Lower leg skin (tissue), 4 donors: ENCODE results near the gene CALD1. TPM values are rescaled to one million over a fixed set of nuclear protein-coding genes. Genes with fewer than 3 reads are reported as not detected.

Experiments
- DNase-seq, 2 donors: peaks; one replicate each; pipeline ENCODE4 v3.0.0-alpha.2; 2019; ENCODE audit warnings: low spot score in 2 of 2
- H3K4me3 ChIP-seq: fragments of 200-600 bp; sonication (generic); 2 replicates; pipeline ENCODE4 v1.5.1; 2017; ENCODE audit warnings: mild to moderate bottlenecking, low read depth; ENCODE audit not compliant: poor library complexity, severe bottlenecking
- POLR2A ChIP-seq, 2 donors: fragments of 450-650 bp; IDR thresholded peaks; one replicate each; pipeline ENCODE4 v1.6.1; 2016 to 2017; ENCODE audit warnings: antibody characterized with exemption in 2 of 2, mild to moderate bottlenecking in 1 of 2, moderate library complexity in 1 of 2
- WGBS, 2 donors: methylation state at CpG; one replicate each; pipeline ENCODE4 v1.1.5; 2018; 5-methylcytosine and 5-hydroxymethylcytosine counted together
- intact Hi-C: fragments of 100-400 bp; cut with DNase I; formaldehyde crosslinking; loops from one replicate; pipeline ENCODE4 v1.15.0; 2023; ENCODE audit warnings: low total_unique reads
- total RNA-seq, 4 donors: library from RNA; depleted of rRNA; stranded (reverse); fragments of >200 nt; gene quantifications; one replicate each; pipeline ENCODE4 v1.1.0, GENCODE V29; 2016
- TF ChIP-seq, protein P1 (sequence below), 3 donors: fragments of 450-650 bp; IDR thresholded peaks; one replicate each; pipeline ENCODE4 v1.5.1; 2016; ENCODE audit warnings: antibody characterized with exemption in 3 of 3, mild to moderate bottlenecking in 3 of 3, moderate library complexity in 2 of 3

CALD1 gene
- total RNA-seq, 4 donors from 2014 or later = 30.3 to 95.7 (median 58.0) TPM

DNA sequence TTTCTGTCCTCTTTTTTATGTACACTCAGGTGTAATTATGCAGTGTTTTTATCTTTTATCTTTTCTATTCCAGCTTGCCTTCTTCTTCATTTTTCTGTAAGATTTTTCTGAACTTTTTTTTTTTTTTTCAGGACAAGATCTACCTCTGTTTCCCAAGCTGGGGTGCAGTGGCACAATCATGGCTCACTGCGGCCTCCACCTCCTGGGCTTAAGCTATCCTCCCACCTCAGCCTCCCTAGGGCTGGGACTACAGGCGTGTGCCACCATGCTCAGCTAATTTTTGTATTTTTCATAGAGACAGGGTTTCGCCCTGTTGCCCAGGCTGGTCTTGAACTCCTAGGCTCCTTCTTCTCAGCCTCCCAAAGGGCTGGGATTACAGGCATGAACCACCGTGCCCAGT is 6.3 kb upstream of the CALD1 start:
- no peak for TF ChIP-seq POLR2A (IDR thresholded peaks at IDR 0.05)
- TF ChIP-seq, protein P1, sequence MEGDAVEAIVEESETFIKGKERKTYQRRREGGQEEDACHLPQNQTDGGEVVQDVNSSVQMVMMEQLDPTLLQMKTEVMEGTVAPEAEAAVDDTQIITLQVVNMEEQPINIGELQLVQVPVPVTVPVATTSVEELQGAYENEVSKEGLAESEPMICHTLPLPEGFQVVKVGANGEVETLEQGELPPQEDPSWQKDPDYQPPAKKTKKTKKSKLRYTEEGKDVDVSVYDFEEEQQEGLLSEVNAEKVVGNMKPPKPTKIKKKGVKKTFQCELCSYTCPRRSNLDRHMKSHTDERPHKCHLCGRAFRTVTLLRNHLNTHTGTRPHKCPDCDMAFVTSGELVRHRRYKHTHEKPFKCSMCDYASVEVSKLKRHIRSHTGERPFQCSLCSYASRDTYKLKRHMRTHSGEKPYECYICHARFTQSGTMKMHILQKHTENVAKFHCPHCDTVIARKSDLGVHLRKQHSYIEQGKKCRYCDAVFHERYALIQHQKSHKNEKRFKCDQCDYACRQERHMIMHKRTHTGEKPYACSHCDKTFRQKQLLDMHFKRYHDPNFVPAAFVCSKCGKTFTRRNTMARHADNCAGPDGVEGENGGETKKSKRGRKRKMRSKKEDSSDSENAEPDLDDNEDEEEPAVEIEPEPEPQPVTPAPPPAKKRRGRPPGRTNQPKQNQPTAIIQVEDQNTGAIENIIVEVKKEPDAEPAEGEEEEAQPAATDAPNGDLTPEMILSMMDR (IDR thresholded peaks at IDR 0.05) = no peak
- H3K4me3 ChIP-seq = no peak overlapping the region
- intact Hi-C loops = no loop called here
- DNase-seq = no peak
- 94 to 100% methylated on average over 3 to 4 of the region's 4 CpGs for WGBS, 2 donors

DNA sequence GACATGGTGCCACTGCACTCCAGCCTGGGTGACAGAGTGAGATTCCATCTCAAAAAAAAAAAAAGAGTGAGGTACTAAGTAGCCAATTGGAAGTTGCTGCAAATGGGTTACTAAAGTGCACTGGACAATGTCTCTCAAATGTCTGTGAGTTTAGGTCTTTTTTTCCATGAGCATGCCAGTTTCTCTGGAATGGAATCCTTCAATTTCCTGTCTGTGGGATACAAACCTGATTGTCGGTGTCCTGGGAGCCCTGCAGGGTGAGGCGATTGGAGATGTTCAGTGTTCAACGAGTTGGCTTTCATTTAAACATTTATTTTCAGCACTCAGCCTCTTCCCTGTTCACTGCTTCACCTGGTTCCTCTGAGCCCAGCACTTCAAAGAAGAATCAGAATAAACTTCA is 5.3 kb upstream of the CALD1 start:
- DNase-seq = no peak
- 83 to 84% methylated on average over 3 of the region's 3 CpGs for WGBS, 2 donors

DNA sequence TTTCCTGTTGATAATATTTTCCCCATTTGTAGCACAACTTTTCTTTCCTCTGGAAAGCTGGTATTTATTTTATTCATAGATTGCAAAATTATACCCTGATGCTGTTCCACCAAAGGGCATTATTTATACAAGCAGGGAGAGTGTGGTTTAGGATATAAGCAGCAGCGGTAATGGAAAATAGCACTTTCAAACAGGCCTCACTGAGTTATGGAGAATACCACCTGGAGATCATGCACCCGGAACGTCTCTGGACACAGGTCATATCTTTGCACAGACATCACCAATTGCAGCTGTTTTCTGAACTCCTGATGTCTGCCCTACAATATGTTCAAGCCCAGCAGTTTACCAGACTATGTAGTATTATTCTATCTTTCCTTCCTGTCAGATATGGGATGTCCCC is 2.0 kb upstream of the CALD1 start:
- TF ChIP-seq, protein P1 (IDR thresholded peaks at IDR 0.05) = no peak
- no peak for TF ChIP-seq POLR2A (IDR thresholded peaks at IDR 0.05)
- no peak for DNase-seq
- intact Hi-C loops = no loop called here
- no peak overlapping the region for H3K4me3 ChIP-seq
- WGBS, 2 donors = 90 to 93% methylated on average over 3 of the region's 3 CpGs

More for the DNA sequence above, 5.3 kb upstream of the CALD1 start:
- intact Hi-C loops = no loop called here
- TF ChIP-seq, protein P1 (IDR thresholded peaks at IDR 0.05) = no peak
- TF ChIP-seq POLR2A (IDR thresholded peaks at IDR 0.05) = no peak
- no peak overlapping the region for H3K4me3 ChIP-seq

- WGBS, 2 donors = 74 to 93% methylated on average over 2 of the region's 2 CpGs
- TF ChIP-seq, protein P1 (IDR thresholded peaks at IDR 0.05) = no peak
- TF ChIP-seq POLR2A (IDR thresholded peaks at IDR 0.05) = no peak
- no peak for DNase-seq
- H3K4me3 ChIP-seq = no peak overlapping the region
- intact Hi-C loops = no loop called here
Observed at GRCh38 chr7:134777908-134778580, 1.4 kb upstream of the CALD1 start.

- 6% methylated on average over 4 of the region's 4 CpGs for WGBS, 2 donors
- intact Hi-C loops = no loop called here
- TF ChIP-seq, protein P1 (IDR thresholded peaks at IDR 0.05) = no peak
- TF ChIP-seq POLR2A (IDR thresholded peaks at IDR 0.05) = no peak
- DNase-seq = no peak
- H3K4me3 ChIP-seq = peak overlapping the region; percentile 22
Observed at GRCh38 chr7:134779741-134780065, 269 bp downstream of the CALD1 start.
